WTC11 (cell line): ENCODE data around the gene MYL3. TPM values are rescaled to one million over a fixed set of nuclear protein-coding genes. Genes with fewer than 3 reads are reported as not detected.

ENCODE experiments used
- ATAC-seq: fragments of 200-7000 bp; cut with Tn5 transposase; 2 replicates; pipeline ENCODE4 v1.10.0; 2021; ENCODE audit warnings: mild to moderate bottlenecking, moderate library complexity
- CTCF ChIA-PET: fragments of 300-600 bp; sonication (Branson Sonifier 250); formaldehyde crosslinking; loops from one replicate; lab custom pipeline; 2021; ENCODE audit warnings: antibody characterized with exemption; lab: Charles Lee
- POLR2A ChIA-PET: fragments of 350-600 bp; sonication (Branson Sonifier 250); formaldehyde crosslinking; loops from one replicate; lab custom pipeline; 2021; ENCODE audit warnings: antibody characterized with exemption; lab: Charles Lee
- DNase-seq: peaks from one replicate; pipeline ENCODE4 v3.0.0; 2021; ENCODE audit warnings: low spot score
- H3K27ac Mint-ChIP-seq: 2 replicates; pipeline ENCODE4 v1.8.0; 2021; ENCODE audit warnings: mixed read lengths
- H3K27me3 Mint-ChIP-seq: 2 replicates; pipeline ENCODE4 v1.8.0; 2021; ENCODE audit warnings: low read depth, mild to moderate bottlenecking, moderate library complexity, mixed read lengths
- H3K36me3 Mint-ChIP-seq: 2 replicates; pipeline ENCODE4 v1.8.0; 2021; ENCODE audit warnings: mixed read lengths
- H3K4me1 Mint-ChIP-seq: 2 replicates; pipeline ENCODE4 v1.8.0; 2022; ENCODE audit warnings: mixed read lengths
- H3K4me3 Mint-ChIP-seq: 2 replicates; pipeline ENCODE4 v1.8.0; 2021; ENCODE audit warnings: mild to moderate bottlenecking, moderate library complexity, mixed read lengths
- H3K9me3 Mint-ChIP-seq: 2 replicates; pipeline ENCODE4 v1.8.0; 2021; ENCODE audit warnings: mixed read lengths
- ATF1 ChIP-seq: sonication (generic); formaldehyde crosslinking; IDR thresholded peaks from 2 replicates; pipeline ENCODE4 v1.8.1; 2023; ENCODE audit warnings: mild to moderate bottlenecking, moderate library complexity, missing genetic modification reagents
- EMX1 ChIP-seq: fragments of 250-450 bp; sonication (Bioruptor Pico); IDR thresholded peaks from 2 replicates; pipeline ENCODE4 v1.8.0; 2021; ENCODE audit warnings: mild to moderate bottlenecking
- ERG ChIP-seq: fragments of 250-450 bp; sonication (Bioruptor Pico); IDR thresholded peaks from 2 replicates; pipeline ENCODE4 v1.8.0; 2021; ENCODE audit warnings: mild to moderate bottlenecking
- ETV6 ChIP-seq: sonication (generic); formaldehyde crosslinking; IDR thresholded peaks from 2 replicates; pipeline ENCODE4 v1.8.1; 2022; ENCODE audit warnings: mild to moderate bottlenecking, missing genetic modification reagents
- FOXK1 ChIP-seq: sonication (generic); formaldehyde crosslinking; IDR thresholded peaks from 2 replicates; pipeline ENCODE4 v1.8.0; 2022; ENCODE audit warnings: mild to moderate bottlenecking, moderate library complexity, missing genetic modification reagents
- GRHL2 ChIP-seq: fragments of 250-450 bp; sonication (Bioruptor Pico); IDR thresholded peaks from 2 replicates; pipeline ENCODE4 v1.8.0; 2022; ENCODE audit warnings: mild to moderate bottlenecking, moderate library complexity; ENCODE audit not compliant: insufficient replicate concordance, severe bottlenecking
- HMGXB4 ChIP-seq: sonication (generic); formaldehyde crosslinking; IDR thresholded peaks from 2 replicates; pipeline ENCODE4 v1.8.1; 2023; ENCODE audit warnings: mild to moderate bottlenecking, moderate library complexity, missing genetic modification reagents
- MYBL2 ChIP-seq: sonication (generic); formaldehyde crosslinking; IDR thresholded peaks from 2 replicates; pipeline ENCODE4 v1.8.1; 2023; ENCODE audit warnings: mild to moderate bottlenecking, moderate library complexity, missing genetic modification reagents
- OVOL2 ChIP-seq: fragments of 250-450 bp; sonication (Bioruptor Pico); IDR thresholded peaks from 2 replicates; pipeline ENCODE4 v1.9.0; 2021; ENCODE audit warnings: mild to moderate bottlenecking, borderline replicate concordance
- RELA ChIP-seq: sonication (generic); formaldehyde crosslinking; IDR thresholded peaks from 2 replicates; pipeline ENCODE4 v1.8.1; 2022; ENCODE audit warnings: missing genetic modification reagents, mild to moderate bottlenecking, borderline replicate concordance
- TCF7 ChIP-seq: sonication (generic); formaldehyde crosslinking; IDR thresholded peaks from 2 replicates; pipeline ENCODE4 v1.8.0; 2022; ENCODE audit warnings: mild to moderate bottlenecking, low read depth, missing genetic modification reagents, moderate library complexity
- TEAD4 ChIP-seq: sonication (generic); formaldehyde crosslinking; IDR thresholded peaks from 2 replicates; pipeline ENCODE4 v1.8.0; 2022; ENCODE audit warnings: mild to moderate bottlenecking, missing genetic modification reagents
- TP53 ChIP-seq: sonication (generic); formaldehyde crosslinking; IDR thresholded peaks from 2 replicates; pipeline ENCODE4 v1.8.1; 2023; ENCODE audit warnings: mild to moderate bottlenecking, missing genetic modification reagents
- ZNF121 ChIP-seq: sonication (generic); formaldehyde crosslinking; IDR thresholded peaks from 2 replicates; pipeline ENCODE4 v1.8.0; 2023; ENCODE audit warnings: missing genetic modification reagents
- total RNA-seq: library from RNA; stranded (reverse); gene quantifications from 3 replicates; pipeline ENCODE4 v1.2.3, GENCODE V29; 2021
- TF ChIP-seq, protein P1 (sequence below): sonication (generic); formaldehyde crosslinking; IDR thresholded peaks from 2 replicates; pipeline ENCODE4 v1.8.1; 2023; ENCODE audit warnings: mild to moderate bottlenecking, missing genetic modification reagents, borderline replicate concordance
- TF ChIP-seq, protein P2 (sequence below): sonication (generic); formaldehyde crosslinking; IDR thresholded peaks from 2 replicates; pipeline ENCODE4 v1.8.0; 2023; ENCODE audit warnings: missing genetic modification reagents, mild to moderate bottlenecking, borderline replicate concordance
- TF ChIP-seq, protein P3 (sequence below): fragments of 250-450 bp; sonication (Bioruptor Pico); conservative IDR thresholded peaks from 2 replicates; pipeline ENCODE4 v1.9.0; 2021; ENCODE audit warnings: mild to moderate bottlenecking
- TF ChIP-seq, protein P4 (sequence below): sonication (generic); formaldehyde crosslinking; IDR thresholded peaks from 2 replicates; pipeline ENCODE4 v1.8.0; 2023; ENCODE audit warnings: mild to moderate bottlenecking, missing genetic modification reagents

MYL3 gene
- total RNA-seq, 1 experiment from 2014 or later = 0.31 TPM

- TF ChIP-seq, protein P1, sequence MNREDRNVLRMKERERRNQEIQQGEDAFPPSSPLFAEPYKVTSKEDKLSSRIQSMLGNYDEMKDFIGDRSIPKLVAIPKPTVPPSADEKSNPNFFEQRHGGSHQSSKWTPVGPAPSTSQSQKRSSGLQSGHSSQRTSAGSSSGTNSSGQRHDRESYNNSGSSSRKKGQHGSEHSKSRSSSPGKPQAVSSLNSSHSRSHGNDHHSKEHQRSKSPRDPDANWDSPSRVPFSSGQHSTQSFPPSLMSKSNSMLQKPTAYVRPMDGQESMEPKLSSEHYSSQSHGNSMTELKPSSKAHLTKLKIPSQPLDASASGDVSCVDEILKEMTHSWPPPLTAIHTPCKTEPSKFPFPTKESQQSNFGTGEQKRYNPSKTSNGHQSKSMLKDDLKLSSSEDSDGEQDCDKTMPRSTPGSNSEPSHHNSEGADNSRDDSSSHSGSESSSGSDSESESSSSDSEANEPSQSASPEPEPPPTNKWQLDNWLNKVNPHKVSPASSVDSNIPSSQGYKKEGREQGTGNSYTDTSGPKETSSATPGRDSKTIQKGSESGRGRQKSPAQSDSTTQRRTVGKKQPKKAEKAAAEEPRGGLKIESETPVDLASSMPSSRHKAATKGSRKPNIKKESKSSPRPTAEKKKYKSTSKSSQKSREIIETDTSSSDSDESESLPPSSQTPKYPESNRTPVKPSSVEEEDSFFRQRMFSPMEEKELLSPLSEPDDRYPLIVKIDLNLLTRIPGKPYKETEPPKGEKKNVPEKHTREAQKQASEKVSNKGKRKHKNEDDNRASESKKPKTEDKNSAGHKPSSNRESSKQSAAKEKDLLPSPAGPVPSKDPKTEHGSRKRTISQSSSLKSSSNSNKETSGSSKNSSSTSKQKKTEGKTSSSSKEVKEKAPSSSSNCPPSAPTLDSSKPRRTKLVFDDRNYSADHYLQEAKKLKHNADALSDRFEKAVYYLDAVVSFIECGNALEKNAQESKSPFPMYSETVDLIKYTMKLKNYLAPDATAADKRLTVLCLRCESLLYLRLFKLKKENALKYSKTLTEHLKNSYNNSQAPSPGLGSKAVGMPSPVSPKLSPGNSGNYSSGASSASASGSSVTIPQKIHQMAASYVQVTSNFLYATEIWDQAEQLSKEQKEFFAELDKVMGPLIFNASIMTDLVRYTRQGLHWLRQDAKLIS (CRISPR knock-in tag) = no peak
- TF ChIP-seq, protein P2, sequence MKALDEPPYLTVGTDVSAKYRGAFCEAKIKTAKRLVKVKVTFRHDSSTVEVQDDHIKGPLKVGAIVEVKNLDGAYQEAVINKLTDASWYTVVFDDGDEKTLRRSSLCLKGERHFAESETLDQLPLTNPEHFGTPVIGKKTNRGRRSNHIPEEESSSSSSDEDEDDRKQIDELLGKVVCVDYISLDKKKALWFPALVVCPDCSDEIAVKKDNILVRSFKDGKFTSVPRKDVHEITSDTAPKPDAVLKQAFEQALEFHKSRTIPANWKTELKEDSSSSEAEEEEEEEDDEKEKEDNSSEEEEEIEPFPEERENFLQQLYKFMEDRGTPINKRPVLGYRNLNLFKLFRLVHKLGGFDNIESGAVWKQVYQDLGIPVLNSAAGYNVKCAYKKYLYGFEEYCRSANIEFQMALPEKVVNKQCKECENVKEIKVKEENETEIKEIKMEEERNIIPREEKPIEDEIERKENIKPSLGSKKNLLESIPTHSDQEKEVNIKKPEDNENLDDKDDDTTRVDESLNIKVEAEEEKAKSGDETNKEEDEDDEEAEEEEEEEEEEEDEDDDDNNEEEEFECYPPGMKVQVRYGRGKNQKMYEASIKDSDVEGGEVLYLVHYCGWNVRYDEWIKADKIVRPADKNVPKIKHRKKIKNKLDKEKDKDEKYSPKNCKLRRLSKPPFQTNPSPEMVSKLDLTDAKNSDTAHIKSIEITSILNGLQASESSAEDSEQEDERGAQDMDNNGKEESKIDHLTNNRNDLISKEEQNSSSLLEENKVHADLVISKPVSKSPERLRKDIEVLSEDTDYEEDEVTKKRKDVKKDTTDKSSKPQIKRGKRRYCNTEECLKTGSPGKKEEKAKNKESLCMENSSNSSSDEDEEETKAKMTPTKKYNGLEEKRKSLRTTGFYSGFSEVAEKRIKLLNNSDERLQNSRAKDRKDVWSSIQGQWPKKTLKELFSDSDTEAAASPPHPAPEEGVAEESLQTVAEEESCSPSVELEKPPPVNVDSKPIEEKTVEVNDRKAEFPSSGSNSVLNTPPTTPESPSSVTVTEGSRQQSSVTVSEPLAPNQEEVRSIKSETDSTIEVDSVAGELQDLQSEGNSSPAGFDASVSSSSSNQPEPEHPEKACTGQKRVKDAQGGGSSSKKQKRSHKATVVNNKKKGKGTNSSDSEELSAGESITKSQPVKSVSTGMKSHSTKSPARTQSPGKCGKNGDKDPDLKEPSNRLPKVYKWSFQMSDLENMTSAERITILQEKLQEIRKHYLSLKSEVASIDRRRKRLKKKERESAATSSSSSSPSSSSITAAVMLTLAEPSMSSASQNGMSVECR (CRISPR knock-in tag) = no peak
Measured at GRCh38 chr3:46835054-46835453, 28.2 kb downstream of the MYL3 start (continued).

DNA sequence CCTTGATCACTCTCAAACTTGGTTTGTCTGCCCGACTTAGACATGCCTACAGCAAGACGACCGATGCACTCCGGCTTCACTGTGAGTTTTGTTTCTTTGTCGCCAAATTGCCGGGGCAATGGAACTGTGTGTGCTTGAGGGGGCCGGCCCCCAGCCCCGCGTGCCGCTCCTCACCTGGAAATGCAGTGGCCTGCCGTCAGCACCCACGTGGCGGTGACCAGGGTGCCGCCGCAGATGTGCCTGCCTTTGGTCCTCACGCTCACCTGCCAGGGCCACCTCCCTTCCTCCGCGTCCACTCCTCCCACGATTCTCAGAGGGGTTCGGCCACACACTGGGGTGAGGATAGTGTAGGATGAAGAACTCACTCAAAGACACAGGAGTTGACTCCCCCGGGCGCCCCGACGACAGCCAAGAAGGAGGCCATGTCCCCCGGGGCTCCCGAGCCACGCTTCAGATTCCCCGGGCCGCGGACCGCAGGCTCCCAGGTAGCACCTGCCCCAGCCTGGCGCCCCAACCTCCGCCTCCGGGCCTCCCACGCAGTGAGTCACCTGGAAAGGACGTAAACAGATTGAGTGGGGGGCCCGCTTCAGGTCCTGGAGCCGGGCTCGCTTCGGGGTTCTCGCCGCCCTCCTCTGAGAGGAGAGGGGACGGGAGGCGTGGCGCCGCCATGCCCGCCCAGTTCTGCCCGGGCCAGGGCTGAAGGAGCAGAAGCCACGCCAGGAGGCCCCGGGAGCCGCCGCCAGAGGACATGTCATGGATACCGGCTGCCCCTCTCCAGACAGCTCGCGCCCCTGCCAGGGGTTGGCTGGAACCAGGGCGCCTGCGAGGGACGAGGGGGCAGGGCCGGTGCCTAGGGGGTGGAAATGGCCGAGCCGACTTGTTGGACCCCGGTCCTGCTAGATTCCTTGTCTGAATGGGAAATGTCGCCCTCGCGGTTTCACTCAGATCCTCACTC is 29.6 kb downstream of the MYL3 start:
- Mint-ChIP-seq H3K4me3 (no peak overlapping the region), H3K36me3 (peaks cover 7% of the 10 kb centered on the region)
- POLR2A ChIA-PET = no interaction called here
- no peak for TF ChIP-seq ZNF121
- TF ChIP-seq GRHL2 (CRISPR knock-in tag) = no peak
- TF ChIP-seq, protein P3, sequence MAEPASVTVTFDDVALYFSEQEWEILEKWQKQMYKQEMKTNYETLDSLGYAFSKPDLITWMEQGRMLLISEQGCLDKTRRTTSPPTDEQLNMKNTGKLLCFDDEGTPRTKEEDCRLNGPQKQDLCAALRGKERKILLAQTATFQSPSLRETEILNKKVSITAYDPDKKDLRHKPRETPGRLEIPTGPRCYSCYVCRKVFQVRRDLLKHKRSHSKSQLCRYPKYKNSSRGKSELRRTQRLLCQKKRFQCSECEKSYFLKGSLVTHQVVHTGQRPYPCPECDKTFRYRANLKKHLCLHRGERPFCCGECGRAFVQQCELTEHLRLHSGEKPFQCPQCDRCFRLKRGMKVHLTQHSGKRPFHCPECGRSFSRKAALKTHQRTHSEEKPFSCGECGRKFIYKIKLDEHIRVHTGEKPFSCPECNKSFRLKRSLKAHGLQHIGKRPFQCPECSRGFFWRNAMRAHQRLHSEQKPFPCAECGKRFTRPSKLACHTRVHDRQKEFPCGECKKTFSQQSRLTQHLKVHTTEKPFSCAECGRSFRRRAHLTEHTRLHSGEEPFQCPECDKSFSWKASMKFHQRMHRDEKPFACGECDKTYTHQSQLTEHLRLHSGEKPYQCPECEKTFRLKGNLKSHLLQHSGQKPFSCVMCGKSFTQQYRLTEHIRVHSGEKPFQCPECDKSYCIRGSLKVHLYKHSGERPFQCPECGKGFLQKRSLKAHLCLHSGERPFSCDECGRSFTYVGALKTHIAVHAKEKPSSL = no peak
- no peak for TF ChIP-seq RELA (CRISPR knock-in tag)
- no peak for TF ChIP-seq ETV6
- TF ChIP-seq ERG (CRISPR knock-in tag) = no peak
- no peak for TF ChIP-seq HMGXB4 (CRISPR knock-in tag)
- TF ChIP-seq TP53 (CRISPR knock-in tag) = no peak
- no peak for TF ChIP-seq TEAD4 (CRISPR knock-in tag)
- TF ChIP-seq FOXK1 (CRISPR knock-in tag) = no peak
- TF ChIP-seq, protein P4, sequence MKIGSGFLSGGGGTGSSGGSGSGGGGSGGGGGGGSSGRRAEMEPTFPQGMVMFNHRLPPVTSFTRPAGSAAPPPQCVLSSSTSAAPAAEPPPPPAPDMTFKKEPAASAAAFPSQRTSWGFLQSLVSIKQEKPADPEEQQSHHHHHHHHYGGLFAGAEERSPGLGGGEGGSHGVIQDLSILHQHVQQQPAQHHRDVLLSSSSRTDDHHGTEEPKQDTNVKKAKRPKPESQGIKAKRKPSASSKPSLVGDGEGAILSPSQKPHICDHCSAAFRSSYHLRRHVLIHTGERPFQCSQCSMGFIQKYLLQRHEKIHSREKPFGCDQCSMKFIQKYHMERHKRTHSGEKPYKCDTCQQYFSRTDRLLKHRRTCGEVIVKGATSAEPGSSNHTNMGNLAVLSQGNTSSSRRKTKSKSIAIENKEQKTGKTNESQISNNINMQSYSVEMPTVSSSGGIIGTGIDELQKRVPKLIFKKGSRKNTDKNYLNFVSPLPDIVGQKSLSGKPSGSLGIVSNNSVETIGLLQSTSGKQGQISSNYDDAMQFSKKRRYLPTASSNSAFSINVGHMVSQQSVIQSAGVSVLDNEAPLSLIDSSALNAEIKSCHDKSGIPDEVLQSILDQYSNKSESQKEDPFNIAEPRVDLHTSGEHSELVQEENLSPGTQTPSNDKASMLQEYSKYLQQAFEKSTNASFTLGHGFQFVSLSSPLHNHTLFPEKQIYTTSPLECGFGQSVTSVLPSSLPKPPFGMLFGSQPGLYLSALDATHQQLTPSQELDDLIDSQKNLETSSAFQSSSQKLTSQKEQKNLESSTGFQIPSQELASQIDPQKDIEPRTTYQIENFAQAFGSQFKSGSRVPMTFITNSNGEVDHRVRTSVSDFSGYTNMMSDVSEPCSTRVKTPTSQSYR (CRISPR knock-in tag) = no peak
- no peak for TF ChIP-seq OVOL2 (CRISPR knock-in tag)
- no peak for TF ChIP-seq ATF1 (CRISPR knock-in tag)
- TF ChIP-seq TCF7 = no peak
- TF ChIP-seq MYBL2 (CRISPR knock-in tag) = no peak
- no peak for TF ChIP-seq EMX1 (CRISPR knock-in tag)

More for the DNA sequence above, 29.6 kb downstream of the MYL3 start:
- DNase-seq (no peak), ATAC-seq (no peak)
- CTCF ChIA-PET = interaction anchor here (0.8 to 1.2 kb wide), 2 partner anchors 12 to 13 kb away, joined by 3 read pairs; no protein-coding TSS in a partner anchor
- peaks cover 21% of the 10 kb centered on the region for H3K9me3 Mint-ChIP-seq
- no peak overlapping the region for H3K27ac Mint-ChIP-seq
- no peaks in the 10 kb centered on the region for H3K4me1 Mint-ChIP-seq
- peaks cover 13% of the 10 kb centered on the region for H3K27me3 Mint-ChIP-seq
